GM18861 (cell line): ENCODE data around the gene CCDC85C.

ENCODE experiments used
- ATAC-seq: cut with Tn5 transposase; IDR thresholded peaks from one replicate; pipeline ENCODE4 v1.9.1; 2021; ENCODE audit not compliant: unreplicated experiment

The CCDC85C gene

DNA sequence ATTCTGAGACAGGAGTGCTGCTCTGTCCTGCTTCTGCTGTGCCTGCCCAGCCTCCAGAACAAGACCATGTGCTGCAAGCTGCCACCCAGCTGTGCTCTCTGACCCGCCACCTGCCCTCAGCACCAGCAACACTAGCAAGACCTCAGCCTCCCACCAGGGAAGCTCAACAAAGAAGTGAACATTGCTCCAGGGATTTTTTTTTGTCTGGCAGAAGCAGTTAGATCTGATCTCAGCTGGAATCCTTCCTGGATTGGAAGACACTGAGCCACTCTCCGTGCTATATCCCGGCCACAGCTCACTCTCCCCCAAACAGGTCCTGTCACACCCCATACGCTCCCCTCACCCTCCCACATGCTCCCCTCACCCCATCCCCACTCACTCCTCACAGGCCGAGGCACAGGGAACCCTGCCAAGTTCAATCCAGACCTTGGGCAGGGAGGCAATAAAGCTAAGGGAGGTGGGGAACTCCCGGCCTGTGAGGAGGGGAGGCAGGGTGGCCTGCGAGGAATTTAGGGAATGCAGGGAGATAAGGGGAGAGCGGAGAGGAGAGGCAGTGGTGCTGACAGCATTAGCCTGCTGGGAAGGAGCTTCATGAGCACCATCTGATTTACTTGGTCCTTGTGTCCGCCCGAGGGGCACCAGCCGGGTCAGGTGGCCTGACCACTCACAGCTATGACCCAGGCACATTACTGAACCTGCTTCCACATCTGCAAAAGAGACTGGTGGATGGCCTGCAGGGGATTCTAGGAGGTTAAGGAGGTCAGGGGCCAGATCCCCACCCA, 29.7 kb downstream of the CCDC85C start:
- ATAC-seq, result no peak

DNA sequence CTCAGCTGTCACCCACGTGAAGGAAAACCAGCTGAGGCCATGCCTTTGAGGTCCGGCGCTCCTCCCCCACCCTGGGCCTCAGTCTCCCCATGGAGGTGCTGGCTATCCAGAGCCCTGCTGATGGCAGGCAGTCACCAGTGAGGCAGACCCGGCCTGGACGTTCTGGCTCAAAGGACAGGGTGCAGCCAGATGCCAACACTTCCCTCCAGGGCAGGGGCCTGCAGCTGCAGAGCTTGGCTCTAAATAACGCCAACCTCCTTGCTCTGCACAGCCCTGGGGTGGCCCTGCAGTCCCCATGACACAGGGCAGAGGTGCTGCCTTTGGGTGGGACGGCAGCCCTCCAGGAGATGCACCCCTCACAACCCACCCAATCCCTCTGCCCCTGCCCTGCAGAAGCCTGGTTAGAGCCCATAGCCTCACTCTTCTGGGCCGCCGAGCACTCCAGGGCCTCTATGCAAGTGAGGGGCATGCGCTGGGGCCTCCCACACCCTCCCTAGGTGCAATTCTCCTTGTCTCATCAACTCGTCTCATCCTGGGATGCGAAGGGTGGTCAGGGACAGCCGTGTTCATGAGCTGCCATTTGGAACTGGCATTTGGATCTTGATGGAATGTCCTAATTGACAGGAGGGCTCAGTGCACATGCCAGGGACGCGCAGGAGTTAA, 30.4 kb downstream of the CCDC85C start:
- no peak for ATAC-seq

DNA sequence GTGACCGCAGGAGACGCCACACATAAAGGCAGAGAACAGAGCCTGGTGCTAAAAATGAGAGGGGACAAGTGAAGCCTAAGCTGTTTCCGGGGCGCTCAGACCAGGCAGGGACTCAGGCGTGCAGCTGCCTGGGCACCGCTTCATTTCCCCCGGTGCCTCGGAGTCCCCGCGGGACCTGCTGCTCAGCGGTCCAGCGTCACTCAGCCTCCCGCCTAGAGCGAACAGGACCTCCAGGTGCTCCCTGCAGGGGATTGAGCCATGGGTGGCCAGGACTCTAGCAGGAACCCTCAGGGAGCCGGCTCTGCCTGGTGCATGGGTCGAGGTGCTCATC, 31.0 kb downstream of the CCDC85C start:
- ATAC-seq, result no peak

DNA sequence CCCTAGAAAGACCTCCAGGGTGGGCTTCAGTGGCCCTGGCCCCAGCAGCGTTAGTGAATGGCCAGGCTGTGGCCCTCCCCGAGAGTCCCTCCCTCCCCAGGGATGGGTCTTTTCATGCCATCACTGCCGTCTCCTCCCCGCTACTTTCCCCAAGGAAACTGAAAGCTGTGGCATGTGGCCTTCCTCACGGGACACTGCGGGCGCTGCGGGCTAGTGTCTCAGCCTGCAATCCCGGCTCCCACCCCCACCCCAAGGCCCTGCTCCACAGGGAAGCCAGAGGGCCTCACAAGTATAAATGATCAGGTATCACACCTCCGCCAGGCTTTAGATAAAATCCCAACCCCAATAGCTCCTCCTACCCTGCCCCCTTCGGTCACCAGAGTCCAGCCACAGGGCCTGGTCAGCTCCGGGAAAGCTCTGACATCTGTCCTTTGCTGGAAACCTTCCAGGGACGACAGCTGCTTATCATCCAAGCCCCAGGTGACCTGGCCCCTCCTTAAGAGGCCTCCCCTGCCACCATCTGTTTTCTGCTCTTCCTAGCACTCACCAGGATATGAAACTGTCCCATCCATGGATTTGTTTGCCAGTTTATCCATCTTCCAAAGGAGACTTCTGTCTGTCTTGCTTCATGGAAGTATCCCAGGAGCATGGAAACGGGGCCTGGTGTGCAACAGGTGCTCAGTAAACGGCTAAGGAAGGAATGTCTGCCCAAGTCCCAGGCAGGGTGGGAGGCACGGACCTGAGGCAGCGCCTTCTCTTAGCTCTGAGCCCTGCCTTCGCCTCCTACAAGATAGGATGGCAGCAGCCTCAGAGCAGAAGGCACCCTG, 31.6 kb downstream of the CCDC85C start:
- no peak for ATAC-seq

DNA sequence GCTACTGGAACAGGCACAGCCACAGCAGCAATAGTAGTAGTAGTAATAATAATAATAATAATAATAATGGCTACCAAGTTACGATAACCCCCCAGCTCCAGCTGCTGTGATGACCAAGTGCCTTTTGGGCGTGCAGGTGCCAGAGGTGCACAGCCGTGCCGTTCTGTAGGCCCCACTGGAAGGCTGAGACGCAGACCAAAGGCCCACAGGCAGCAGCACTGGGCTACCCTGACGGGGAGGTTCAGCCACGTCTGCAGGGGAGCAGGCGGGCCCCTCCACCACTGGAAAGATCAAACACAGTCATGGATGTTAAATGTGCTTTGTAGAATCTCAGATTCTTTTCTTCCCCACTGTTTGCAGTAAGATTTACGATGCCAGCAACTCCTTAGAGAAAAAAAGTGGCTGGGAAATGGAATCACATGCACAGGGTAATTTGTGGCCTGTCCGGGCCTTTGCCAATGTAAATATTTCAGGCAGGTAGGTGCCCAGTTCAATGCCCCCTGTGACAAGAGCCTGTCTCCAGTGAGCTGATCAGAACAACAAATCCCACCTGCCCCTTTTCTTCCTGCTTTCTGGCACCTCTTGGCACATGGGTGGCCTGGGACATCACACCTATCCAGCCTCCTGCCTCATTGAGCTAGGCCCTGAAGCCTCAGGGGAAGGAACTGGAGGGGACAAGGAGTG, 32.6 kb downstream of the CCDC85C start:
- no peak for ATAC-seq

DNA sequence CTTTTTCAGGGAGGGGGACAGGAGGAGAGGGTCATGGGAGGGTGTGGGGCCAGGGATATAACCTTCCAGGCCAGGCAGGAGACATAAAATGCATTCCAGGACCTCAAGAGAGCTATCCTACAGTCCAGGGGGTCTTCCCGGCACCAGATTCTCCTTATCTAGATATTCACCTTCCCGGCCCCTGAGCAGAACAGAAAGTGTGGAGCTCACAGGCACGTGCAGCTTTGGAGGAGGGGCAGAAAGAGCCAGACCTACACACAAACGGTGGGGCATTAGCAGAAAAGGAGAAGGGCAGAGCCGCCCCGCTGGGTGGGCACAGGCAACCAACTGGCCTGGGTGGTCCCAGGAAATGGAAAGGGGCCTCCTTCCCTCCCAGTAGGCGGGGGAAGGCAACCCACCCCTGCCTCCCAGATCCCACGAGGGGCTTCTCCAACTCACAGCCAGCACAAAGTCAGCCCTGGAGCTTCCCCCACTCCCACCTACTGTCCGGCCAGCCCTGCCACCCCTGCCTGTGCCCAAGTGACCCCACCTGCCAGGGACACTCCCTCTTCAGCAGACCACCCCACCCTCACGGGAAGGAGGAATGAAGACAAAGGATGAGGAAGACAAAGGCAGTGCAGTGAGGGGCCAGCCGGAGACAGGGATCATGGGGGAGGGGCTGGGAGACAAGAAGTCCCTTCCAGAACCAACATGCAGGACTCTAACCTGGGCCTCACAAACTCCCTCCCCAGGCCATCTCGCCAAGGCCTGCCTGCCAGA, 33.3 kb downstream of the CCDC85C start:
- ATAC-seq, result no peak

DNA sequence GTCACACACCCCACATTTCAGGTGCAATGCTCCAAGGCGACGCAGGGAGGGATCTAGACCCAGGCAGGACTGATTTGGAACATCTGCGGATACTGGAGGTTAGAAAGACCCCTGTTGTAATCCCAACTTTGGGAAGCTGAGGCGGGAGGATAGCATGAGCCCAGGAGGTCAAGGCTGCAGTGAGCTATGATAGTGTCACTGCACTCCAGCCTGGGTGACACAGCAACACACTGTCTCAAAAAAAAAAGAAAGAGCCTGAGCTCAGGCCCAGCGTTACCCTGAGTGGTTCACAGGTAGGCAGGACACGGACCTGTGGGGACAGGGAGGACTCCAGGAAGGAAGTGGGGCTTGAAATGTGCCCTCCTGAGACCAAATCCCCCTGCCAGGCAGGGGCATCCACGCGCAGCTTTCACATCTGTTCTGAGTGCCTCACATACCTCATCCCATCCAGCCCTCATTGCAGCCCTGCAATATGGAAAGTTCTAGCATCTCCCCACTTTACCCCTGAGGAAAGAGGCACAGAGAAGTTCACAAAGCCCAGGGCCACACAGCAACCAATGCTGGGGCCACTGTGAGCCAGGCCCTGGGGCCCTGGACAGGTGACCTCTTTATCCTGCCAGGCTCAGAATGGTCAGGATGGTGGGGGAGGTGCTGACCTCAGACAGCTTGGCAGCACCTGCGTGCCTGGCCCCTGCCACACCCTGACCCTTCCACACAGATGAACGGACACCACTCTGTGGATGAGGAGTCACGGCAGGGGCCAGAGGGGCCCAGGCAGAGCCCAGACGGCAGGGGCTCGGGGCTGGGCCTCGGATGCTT, 34.1 kb downstream of the CCDC85C start:
- no peak for ATAC-seq

DNA sequence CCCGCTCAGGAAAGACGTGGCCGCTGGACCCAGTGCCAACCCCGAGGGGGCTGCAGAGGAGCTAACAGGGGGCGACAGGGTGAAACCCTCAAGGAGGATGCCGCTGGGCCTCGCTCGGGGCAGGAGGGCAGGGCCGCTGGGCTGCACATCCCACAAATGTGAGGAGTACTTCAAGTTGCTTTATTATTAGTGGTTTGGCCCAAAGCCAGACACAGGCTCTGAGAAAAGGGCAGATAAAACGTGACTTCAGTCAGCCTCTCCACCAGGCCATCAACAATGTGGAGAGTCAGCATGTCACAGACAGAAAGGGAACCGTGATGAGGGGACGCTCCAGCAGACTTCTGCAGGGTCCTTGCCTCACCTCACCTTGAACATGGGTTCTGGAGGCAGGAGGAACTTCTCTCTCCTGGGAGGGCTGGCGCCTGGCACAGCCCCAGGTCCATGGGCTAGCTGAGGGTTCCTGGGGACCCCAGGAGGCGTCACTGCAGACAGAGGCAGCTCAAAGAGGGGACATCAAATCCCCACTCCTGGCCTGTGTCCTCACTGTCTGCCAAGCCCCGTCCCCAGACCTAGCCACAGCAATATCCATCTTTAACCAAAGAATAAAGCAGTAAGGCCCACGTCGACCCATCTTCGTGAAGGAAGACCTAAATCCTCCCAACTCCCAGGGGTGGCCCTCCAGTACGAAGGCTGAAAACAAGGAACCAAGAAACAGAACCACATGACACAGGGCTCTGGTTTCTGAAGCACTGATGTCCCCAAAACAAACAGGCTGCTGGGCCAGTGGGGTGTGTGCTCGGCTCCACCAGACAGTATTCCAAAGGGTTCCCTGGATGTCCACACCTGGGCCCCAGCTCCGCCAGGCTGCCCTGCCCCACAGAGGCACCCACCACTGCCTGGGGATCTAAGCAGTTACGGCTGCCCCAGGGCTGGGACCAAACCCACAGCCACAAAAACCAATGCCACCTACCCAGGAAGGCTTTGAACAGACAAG, 35.1 kb downstream of the CCDC85C start:
- no peak for ATAC-seq

DNA sequence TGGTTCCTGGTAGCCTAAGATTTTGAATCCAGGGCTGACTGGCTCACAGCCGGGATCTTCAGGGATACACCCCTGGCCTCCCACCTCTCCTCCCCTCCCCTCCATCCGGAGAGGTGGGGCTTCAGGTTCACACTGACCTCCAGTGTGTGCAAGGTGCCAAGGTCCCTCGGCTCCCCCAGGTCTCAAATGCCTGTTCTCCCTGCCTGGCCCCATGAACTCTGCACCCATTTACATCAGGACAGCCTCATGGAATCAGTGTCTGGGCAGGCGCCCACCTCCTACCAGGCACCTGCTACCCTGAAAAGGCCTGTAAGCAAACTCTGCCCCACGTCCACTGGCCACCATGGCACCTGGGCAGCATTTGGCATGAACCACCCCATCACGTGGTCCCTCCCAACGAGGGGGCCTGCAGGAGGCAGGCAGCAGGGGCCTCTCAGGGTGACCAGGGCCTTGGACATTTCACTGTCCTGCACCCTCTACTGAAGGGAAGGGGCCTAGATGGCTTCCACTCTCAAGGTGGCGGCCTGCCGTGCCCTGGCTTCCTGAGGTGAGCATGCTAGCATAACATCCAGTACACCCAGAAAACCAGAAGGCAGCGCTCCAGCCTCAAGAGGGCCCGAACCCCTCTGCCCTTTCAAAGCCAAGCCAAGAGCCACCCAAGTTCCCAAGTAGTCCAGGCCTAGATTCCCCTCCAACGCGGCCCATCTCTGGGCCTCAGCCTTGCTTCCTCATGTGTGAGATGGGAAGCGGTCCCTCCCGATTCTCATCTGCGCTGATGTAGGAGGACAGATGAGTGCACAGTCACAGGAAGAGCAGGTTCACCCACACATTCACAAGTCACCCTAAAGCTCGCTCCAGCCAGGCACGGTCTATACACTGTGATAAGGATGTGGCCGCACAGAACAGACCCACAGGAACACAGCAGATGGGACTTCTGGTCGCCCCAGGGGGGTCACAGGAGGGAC, 37.3 kb downstream of the CCDC85C start:
- no peak for ATAC-seq

DNA sequence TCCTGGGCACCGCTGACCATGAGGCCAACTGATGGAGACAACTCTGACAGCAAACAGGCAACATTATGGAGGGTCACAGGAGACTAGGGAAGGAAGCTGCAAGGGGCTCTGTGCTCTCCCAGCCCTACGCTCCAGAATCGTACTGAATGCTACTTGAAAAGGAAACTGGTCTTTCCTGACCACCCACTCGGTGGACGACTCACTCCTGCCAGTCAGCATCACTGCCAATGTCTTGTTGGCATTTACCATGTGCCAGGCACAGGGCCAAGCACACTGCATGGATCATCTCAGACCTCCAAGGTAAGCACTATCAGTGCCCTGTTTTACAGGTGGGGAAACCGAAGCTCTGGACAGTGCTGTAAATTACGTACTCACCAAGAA, 38.0 kb downstream of the CCDC85C start:
- ATAC-seq, result no peak

DNA sequence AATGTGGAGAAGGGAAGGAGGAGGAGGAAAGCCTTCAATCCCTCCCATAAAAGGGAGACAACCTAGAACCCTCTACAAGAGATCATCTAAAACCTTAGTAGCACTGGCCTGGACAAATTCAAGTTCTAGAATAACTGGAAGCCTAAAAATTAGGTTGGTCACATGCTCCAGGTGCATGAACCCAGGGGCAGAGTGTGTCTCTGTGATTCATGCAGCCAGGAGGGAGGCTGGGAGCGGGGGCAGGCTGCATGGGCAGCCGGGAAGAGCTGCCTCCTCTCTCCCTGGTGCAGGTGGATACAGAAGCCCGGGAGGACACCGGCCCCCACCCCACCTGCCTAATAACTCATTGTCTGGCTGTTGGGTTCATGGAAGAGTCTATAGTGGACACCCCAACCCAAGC, 38.6 kb downstream of the CCDC85C start:
- no peak for ATAC-seq

DNA sequence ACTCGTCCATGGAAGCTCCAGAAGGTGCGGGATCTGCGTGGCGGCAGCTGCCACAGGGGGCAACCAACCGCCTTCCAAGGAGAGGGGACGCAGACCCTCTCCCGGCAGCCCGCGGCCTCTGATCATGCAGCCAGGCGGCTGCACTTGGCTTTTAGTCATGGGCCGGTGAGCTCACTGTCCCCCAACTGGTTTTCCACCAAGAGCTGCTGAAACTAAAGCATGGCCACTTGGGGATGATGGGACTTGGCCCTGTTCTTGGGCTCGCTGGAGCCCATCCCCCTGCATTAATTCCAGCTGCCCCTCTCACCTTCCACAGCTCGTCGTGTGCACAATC, 39.1 kb downstream of the CCDC85C start:
- ATAC-seq, result no peak

DNA sequence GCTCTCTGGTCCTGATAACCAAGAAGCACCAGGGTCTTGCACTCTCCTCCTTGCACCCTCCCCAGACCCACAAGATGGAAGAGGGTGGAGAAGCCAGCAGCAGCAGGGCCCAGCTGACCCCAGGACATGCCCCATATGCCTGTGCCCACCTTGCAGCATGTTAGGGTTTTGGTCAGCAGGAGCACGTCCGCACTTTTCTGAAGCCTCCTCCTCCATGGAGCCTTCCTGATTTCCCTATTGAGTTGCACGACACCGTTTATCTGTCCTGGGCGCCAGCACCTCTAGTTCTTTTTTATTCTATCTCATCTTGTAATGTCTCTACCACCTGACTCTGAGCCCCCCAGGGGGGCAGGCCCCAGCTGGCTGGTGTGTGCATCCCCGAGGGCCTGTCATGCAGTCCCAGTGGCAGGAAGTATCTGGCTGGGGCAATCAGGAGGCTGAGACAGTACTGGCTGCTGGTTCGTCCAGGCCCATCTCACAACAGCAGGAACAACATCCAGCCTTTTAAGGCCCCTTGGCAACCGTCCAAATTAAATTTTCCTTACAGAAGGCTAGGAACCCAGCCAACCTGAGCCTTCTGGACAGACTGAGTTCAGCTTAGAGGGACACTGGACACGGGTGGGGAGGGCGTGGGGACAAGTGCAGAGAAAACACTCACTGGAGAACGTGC, 39.6 kb downstream of the CCDC85C start:
- no peak for ATAC-seq

DNA sequence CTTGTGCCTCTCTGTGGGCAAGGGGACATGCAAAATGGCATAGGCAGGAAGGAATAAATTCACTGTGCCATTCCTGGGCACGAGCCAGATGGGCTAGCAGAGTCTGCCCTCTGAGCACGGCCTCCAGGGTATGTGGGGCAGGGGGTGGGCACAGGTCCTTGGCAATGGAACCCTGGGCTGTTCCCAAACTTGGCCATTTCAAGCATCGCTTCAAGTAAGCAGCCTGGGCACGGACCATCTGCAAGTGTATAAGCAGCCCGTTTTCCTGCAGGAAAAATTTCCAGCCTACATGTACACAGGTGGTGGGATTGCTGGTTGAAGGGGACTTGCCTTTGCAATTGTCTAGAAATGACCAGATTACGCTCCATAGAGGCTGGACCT, 40.3 kb downstream of the CCDC85C start:
- no peak for ATAC-seq

DNA sequence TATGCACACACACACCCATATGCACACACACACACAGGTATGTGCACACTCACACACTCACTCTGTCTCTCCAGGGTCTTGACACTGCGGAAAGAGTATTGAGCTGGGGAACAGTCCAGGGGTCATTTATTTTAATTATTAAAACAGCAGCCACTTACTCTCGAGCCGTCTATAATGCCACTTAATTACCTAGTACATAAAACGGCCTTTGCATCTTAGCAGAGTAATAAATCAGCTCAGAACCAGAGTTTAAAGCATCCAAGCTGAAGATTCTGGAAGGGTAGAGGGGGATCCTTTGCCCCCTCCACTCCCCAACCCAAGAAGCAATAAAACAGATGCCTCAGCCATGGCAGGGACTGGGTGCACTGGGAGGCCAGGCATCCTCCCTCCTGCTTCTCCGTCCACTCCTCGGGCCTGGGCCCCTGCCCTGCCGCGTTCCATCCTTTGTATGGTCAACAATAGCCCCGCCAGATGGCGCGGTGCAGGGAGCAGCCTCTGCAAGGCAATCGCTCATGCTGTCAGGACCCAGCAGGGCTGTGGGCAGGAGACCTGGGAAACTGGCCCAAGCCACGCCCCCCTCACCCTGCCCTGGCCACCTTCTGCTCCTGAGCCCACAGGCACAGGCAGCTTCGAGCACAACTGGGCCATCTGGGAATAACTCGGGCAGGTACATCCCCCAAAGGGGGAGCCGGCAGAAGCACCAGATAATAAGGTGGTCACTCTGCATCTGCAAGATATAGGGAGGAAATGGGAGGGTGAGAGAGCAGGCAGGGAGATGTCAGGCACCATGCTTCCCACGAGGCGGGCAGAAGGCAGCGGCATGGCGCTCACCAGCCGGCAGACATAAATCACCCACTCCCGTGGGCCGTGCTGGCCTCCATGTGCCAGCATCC, 40.9 kb downstream of the CCDC85C start:
- ATAC-seq, result no peak

DNA sequence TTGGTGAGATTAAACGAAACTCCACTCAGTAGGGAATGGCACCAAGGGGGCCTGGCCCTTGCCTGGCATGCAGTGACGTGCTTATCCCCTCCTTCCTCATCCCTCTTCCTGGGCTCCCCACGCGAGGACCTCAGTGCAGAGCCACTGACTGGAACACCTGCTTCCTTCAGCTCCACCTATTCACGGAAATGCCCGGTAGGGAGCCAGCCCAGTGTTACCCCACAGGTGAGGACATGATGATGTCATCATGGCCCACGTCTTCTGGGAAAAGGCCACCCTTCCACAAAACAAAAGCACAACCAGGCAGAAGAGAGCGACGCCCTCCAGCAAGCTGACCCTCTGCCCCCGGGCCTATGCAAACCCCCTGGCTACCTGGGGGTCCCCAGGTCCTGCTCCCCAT, 42.1 kb downstream of the CCDC85C start:
- no peak for ATAC-seq
